ENCODE measurements around the gene ABHD5.

ABHD5 gene

DNA sequence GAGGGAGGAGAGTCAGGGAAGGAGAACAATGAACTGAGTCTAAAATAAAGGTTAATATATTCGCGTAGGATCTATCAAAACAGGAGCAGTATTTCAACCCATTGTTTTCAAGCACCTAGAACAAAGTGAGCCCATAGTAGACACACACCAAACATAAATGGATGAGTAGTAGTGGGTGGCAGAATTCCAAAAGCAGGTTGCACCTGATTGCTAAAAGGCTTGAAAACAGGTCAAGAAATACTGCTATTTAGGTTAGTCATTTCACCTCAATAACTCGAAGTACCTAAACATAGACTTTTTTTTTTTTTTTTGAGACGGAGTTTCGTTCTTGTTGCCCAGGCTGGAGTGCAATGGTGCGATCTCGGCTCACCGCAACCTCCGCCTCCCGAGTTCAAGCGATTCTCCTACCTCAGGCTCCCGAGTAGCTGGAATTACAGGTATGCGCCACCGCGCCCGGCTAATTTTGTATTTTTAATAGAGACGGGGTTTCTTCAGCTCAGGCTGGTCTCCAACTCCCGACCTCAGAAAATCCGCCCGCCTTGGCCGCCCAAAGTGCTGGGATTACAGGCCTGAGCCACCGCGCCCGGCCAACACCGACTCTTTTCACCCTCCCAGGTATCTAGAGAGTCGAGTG, 855 bp upstream of the ABHD5 start:
- H3K27ac ChIP-seq = peak overlapping the region; percentile 94

DNA sequence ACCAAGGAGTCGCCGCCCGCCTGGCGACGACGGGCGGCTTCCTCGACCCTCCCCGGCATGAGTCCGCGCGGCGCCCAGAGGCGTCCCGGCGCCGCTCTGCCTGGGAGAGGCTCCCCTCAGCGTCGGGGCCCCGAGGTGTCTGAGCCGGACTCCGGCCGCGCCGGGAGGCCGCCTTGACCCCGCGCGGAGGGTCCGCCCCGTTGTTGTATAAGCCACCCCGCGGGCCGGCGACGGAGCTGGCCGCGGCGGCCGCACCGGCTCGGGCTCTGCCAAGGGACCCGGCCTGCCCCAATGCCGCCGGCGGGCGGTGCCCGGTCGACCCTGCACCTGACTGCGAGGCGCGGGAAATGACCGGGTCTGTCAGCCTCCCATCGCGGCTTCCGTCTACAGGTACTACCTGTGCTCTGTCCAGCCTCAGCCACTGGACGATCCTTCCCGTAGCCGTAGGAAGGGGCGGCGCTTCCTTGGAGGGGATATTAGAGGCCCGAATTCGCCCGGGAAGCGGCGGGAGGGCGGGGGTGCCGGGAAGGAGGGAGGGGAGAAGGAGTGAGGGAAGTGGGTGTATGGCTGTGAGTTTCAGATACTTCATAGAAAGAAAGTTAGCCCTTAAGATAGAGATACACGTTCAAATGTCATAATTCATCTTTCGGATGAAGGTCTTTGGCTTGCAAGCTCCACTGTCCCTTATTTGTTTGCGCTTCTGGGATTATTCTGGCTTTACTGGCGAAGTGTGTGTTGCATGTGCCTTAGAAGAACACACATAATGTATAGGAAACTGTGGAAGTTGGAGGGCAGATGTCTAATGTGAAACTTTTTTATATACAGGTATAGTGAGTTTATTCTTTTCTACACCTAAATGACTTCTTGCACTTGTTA, 620 bp downstream of the ABHD5 start:
- peak; percentile 89 for TF ChIP-seq ZFX (IDR thresholded peaks at IDR 0.05)
- TF ChIP-seq, protein P1, sequence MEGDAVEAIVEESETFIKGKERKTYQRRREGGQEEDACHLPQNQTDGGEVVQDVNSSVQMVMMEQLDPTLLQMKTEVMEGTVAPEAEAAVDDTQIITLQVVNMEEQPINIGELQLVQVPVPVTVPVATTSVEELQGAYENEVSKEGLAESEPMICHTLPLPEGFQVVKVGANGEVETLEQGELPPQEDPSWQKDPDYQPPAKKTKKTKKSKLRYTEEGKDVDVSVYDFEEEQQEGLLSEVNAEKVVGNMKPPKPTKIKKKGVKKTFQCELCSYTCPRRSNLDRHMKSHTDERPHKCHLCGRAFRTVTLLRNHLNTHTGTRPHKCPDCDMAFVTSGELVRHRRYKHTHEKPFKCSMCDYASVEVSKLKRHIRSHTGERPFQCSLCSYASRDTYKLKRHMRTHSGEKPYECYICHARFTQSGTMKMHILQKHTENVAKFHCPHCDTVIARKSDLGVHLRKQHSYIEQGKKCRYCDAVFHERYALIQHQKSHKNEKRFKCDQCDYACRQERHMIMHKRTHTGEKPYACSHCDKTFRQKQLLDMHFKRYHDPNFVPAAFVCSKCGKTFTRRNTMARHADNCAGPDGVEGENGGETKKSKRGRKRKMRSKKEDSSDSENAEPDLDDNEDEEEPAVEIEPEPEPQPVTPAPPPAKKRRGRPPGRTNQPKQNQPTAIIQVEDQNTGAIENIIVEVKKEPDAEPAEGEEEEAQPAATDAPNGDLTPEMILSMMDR (conservative IDR thresholded peaks at IDR 0.05) = 0 out of 2 replicates have a peak, but pooled peaks have one; percentile 1

More for the DNA sequence above, 855 bp upstream of the ABHD5 start:
- TF ChIP-seq, protein P1 (conservative IDR thresholded peaks at IDR 0.05) = no peak
- TF ChIP-seq ZFX (IDR thresholded peaks at IDR 0.05) = no peak

DNA sequence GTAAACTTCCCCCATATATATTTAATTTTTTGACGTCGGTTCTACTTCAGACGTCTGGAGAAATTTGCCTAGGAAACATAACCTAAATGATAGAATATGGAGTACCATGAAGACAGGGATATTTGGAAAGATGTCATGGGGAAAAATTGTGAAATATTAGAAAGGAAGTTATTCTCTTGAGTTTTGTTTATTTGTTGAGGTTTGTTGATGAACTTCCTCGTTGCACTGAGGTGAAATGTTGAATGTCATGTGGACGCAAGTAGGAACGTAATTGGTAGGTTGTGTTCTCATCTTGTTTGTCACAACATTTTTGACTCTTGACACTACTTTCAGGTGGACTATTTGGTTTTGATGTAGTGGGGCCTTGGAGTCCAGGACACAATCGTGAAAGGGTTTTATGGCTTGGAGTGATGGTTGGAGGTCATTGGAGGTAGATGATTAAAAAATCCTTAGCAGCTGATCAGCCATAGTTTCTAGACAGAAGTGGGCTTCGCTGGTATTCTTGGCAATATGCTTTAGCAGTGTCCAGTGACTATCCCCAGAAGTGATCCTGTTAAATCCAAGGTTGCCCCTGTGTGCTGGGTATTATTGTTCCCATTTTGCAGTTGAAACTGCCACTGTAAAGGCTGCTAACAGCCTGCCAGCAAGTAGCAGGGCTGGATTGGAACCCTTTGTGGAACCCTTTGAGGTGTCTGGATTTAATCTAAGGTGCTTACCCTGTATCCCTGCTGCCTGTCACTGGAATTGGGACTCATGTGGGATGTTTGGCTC, 1.5 kb downstream of the ABHD5 start:
- TF ChIP-seq, protein P1 (conservative IDR thresholded peaks at IDR 0.05) = no peak
- H3K27ac ChIP-seq = no peak overlapping the region; the same call in 1 of the 2 replicates

More for the DNA sequence above, 620 bp downstream of the ABHD5 start:
- H3K27ac ChIP-seq = peak overlapping the region; percentile 94

DNA sequence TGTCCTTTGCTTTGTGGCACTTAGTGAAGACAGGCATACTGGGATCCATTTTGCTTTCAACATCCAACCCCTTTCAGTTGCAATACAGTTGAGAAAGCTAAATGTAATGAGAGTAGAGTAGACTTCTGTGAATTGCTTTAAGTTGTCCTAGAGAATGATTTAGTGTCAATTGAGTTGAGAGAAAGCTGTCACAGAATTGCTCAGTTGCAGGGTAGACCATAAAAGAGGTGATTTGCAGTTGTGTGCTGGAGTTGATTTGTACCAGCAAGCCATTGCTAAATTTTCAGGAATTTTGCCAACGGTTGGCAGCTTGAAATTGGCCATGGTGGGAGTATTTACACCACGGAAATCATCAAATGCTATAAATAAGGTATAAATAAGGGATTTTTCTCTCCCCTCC, 2.2 kb downstream of the ABHD5 start:
- no peak overlapping the region for H3K27ac ChIP-seq
- TF ChIP-seq ZFX (IDR thresholded peaks at IDR 0.05) = no peak
- TF ChIP-seq, protein P1 (conservative IDR thresholded peaks at IDR 0.05) = no peak

DNA sequence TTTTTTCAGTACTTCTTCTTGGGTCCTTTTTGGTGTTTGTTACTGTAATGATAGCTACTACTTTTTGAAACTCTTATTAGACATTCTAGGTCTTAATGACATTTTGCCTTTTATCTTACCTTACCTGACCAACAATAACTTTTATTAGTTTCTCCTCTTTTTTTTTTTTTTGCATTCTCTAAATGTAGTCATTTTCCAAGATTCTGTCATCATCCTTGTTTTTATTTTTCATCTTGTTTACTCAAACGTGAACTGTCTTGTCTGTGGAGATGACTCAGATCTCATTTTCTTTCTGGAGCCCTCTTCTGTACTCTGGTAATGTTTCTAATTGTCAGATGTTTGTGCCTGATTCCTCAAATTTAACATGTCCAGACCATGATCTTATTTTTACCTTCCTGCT, 2.9 kb downstream of the ABHD5 start:
- no peak for TF ChIP-seq ZFX (IDR thresholded peaks at IDR 0.05)
- TF ChIP-seq, protein P1 (conservative IDR thresholded peaks at IDR 0.05) = no peak
- H3K27ac ChIP-seq = no peak overlapping the region

DNA sequence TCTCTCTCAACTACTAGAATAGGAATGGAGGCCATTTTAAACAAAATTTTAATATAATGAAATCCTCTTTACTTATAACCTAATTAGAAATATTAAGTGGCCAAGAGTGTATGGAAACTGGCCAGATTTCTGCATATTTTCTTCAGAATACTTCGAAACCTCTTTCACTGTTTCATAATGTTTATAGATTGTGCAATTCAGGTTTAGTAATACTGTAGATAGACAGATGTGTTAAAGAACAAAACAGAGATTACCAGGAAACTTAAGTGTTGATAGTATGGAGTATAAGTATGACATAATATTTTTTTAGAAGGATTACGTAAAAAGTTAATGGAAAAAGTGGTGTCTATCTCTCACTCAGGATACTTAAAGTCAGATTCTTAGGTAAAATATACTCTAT, 4.7 kb downstream of the ABHD5 start:
- no peak for TF ChIP-seq ZFX (IDR thresholded peaks at IDR 0.05)
- TF ChIP-seq, protein P1 (conservative IDR thresholded peaks at IDR 0.05) = no peak
- H3K27ac ChIP-seq = no peak overlapping the region

Data from C4-2B (cell line).